GM08714 (cell line): ENCODE results near the gene CDH23.

Experiments used
- H3K4me3 ChIP-seq: fragments of 200-500 bp; sonication (Bioruptor generic); 2 replicates; pipeline ENCODE4 v1.5.1; 2014; ENCODE audit warnings: mild to moderate bottlenecking, low read length, inconsistent platforms
- ZNF274 ChIP-seq: IDR thresholded peaks from 2 replicates; pipeline ENCODE4 v1.6.1; 2012; ENCODE audit warnings: mild to moderate bottlenecking, low read depth, low read length

The CDH23 gene

DNA sequence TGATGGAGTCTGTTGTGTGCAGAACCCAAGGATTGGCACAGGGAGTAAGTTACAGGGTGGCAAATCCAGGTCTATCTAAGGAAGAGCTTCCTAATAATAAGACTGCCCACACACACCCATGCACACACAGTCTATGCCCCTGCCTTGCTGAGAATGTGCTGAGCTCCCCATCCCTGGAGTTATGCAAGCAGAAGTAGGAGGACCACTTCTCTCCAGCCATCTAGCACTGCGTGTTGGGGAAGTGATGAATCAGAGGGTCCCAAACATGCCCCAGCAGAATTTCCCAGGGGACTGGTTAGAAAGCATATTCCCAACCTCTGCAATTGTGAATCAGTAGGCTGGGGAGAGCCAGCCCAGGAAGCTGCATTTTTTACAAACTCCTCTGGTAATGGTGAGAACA, 117.2 kb downstream of the CDH23 start:
- no peak overlapping the region for H3K4me3 ChIP-seq
- TF ChIP-seq ZNF274 = no peak

DNA sequence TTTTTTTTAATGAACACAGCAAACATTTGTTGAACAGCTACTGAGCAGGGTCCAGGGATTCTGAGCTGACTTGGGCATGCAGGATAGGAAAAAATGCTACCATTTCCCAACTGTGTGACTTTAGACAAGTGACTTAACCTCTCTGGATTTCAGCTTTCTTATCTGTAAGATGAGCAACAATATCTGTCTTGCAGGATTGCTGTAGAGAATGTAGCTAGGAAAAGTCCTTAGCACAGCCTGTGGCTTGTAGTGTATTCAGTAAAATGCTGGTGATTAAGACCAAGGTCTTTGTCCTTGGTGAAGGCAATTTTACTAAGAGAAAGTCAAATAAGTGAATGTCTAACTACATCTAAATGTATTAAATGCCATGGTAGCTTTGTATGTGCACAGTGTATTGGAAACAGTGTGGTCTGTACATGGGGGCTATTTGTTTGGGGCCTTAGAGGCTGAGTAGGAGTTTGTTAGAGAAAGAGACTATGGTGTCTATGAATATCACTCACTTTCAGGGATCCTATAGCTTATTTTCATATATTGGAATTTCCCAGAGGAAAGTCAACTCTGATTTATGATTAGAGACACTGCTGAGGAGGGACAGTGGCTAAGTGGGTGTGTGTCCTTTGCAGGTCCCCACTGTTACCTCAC, 118.9 kb downstream of the CDH23 start:
- no peak for TF ChIP-seq ZNF274

GRCh38 chr10:71516890-71517289, 120.2 kb downstream of the CDH23 start:
- H3K4me3 ChIP-seq = no peak overlapping the region
- no peak for TF ChIP-seq ZNF274

More for the DNA sequence above, 118.9 kb downstream of the CDH23 start:
- no peak overlapping the region for H3K4me3 ChIP-seq

GRCh38 chr10:71517298-71518169, 120.8 kb downstream of the CDH23 start:
- TF ChIP-seq ZNF274 = no peak
- H3K4me3 ChIP-seq = no peak overlapping the region

GRCh38 chr10:71520042-71520441, 123.3 kb downstream of the CDH23 start:
- H3K4me3 ChIP-seq = no peak overlapping the region
- TF ChIP-seq ZNF274 = no peak

DNA sequence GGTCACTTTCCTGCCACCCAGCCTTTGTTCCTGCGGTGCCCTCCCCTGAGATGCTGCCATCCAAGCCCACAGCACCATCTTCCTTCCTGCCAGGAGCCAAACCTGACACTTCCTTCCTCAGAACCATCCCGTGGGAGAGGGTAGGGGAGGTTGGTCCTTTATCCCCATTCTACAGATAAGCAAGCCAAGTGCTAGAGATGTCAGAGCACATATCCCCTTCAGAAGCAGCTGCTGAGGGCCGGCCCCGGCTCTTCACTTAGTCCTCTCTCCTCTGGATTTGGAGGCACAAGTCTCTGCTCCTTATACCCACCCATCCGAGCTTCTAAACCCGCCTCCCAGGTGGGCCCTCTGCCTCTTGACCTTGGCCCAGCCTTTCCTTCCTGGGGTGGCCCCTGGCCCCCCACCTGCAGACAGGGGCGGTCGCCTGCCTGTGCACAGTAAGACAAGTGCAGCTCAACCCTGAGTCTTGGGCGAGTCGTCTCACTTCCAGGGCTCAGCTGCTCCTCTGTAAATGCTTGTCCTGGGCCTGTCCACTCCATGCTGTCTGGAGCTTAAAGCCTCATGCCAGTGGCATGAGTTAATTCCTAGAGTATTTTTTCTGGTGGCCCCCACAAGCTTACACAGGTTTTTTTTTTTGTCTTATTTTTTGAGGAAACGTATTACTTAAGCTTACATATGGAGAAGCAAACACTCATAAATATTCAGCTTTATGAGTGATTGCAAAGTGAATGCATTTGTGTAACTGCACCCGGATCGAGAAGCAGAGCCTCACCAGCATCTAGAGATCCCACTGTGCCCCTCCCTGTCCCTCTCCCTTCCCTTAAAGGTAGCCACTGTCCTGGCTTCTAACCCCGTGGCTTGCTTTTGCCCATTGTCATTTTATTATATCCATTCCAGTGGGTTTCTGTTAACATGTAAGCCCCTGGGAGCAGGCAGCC, 125.1 kb downstream of the CDH23 start:
- no peak overlapping the region for H3K4me3 ChIP-seq
- TF ChIP-seq ZNF274 = no peak

DNA sequence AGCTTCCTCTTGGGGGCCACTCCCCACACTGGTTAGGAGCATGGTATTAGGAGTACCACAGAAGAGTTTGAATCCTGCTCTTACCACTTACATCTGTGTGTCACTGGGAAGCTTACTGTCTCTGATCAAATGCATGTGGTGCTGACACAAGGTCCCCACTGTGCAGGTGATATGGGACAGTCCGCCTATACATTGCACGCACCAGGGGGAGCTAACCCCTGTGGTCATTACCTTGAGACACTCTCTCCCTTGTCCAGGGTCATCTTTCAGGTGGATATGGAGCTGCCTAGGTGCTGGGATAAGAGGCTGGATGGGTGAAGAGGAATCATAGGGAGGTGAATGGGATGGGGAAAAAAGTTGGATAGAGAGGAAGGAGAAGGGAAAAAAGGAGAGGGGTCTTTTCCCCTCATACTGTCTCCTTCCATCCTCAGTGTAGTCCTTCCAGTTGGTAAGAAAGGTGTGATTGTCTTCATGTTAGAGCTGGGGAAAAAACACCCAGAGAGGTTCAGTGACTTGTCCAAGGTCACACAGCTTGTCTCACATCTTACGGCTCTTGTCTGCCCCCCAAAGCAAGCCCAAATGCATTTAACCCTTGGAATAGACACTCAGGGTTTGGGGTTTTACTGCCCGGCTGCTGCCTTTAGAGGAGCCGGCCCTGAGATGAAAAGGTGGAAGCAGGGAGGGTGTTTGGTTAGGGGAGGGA, 125.9 kb downstream of the CDH23 start:
- no peak overlapping the region for H3K4me3 ChIP-seq
- no peak for TF ChIP-seq ZNF274

DNA sequence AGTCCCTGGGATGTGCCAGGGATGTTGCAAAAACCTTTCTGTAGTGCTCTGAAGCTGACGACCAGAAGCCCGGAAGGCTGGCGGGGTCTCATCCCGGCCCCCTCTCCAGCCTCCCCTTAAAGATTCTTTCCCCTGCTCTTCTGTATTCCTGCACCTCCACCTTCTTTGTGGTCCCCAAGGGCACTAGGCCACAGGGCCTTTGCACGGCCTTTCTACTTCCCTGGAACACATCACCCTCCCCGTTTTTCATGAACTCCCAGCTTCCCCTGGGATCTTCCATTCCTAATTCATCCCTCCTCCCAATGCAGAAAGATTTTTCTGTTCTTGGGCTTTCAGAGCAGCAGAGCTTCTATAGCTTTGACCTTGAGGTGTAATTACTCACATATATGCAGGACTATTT, 127.0 kb downstream of the CDH23 start:
- no peak for TF ChIP-seq ZNF274
- no peak overlapping the region for H3K4me3 ChIP-seq

GRCh38 chr10:71525092-71525491, 128.4 kb downstream of the CDH23 start:
- no peak for TF ChIP-seq ZNF274
- no peak overlapping the region for H3K4me3 ChIP-seq

GRCh38 chr10:71525721-71526120, 129.0 kb downstream of the CDH23 start:
- no peak overlapping the region for H3K4me3 ChIP-seq
- TF ChIP-seq ZNF274 = no peak

DNA sequence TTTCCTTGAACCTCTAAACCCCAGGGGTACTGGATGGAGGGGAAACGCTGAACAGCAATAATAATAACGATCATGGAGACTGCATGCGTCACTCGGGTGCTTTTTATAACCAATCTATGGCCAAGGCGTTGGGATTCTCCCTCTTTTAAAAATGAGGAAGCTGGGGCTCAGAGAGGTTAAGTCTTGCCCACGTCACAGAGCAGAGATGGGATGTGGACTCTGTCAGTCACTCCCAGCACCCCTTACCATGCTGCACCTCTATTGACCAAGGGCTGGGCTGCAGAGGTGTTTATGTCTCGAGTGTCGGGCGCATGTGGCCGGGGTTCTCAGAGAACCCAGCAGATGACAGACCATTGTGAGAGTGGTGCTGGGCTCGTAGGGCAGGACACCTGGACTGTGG, 129.9 kb downstream of the CDH23 start:
- no peak for TF ChIP-seq ZNF274
- H3K4me3 ChIP-seq = no peak overlapping the region

GRCh38 chr10:71527135-71527534, 130.4 kb downstream of the CDH23 start:
- no peak for TF ChIP-seq ZNF274
- H3K4me3 ChIP-seq = no peak overlapping the region

- no peak for TF ChIP-seq ZNF274
- no peak overlapping the region for H3K4me3 ChIP-seq
Measured at GRCh38 chr10:71528371-71529206, 131.9 kb downstream of the CDH23 start.
